Hepatocyte (in vitro differentiated cells): Measurements from ENCODE around the gene MGLL.

Experiments used
- CTCF ChIP-seq: fragments of 200-600 bp; sonication (generic); IDR thresholded peaks from 2 replicates; pipeline ENCODE4 v1.5.1; 2016; ENCODE audit warnings: antibody characterized with exemption, mild to moderate bottlenecking; ENCODE audit not compliant: poor library complexity
- EZH2 ChIP-seq: fragments of 200-600 bp; sonication (generic); IDR thresholded peaks from 2 replicates; pipeline ENCODE4 v1.6.1; 2016; ENCODE audit warnings: antibody characterized with exemption, mild to moderate bottlenecking, borderline replicate concordance
- EZH2phosphoT487 ChIP-seq: fragments of 200-600 bp; sonication (generic); IDR thresholded peaks from one replicate; pipeline ENCODE4 v1.6.1; 2018; ENCODE audit warnings: antibody characterized with exemption, mild to moderate bottlenecking, low read depth, moderate library complexity; ENCODE audit not compliant: unreplicated experiment, severe bottlenecking

GRCh38 chr3:127691974-127692373 is 130.3 kb downstream of the MGLL start:
- TF ChIP-seq CTCF (no peak), EZH2 (no peak), EZH2phosphoT487 (no peak)
